Measurements from ENCODE around the gene CALHM3.

The CALHM3 gene

DNA sequence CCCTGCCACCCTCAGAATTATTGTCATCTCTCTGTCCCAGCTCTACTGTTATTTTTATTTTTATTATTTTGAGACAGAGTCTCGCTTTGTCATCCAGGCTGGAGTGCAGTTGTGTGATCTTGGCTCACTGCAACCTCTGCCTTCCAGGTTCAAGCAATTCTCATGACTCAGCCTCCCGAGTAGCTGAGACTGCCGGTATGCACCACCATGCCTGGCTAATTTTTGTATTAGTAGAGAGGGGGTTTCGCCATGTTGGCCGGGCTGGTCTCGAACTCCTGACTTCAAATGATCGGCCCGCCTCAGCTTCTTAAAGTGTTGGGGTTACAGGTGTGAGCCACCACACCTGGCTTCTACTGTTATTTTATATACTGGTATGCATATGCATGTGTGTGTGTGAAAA, 37.8 kb downstream of the CALHM3 start:
- H3K9me3 ChIP-seq (ENCODE audit: control insufficient read depth, low read length), result no peaks in the 10 kb centered on the region
- peaks cover 3% of the 10 kb centered on the region for H3K36me3 ChIP-seq (ENCODE audit: control insufficient read depth, insufficient read depth, low read length)
- no peaks in the 10 kb centered on the region for H3K4me1 ChIP-seq (ENCODE audit: control insufficient read depth, insufficient read depth, low read length)
- no peaks in the 10 kb centered on the region for H3K27me3 ChIP-seq (ENCODE audit: control insufficient read depth, insufficient read depth, low read length)
- H3K9ac ChIP-seq (ENCODE audit: low read length), result no peak overlapping the region
- no peak overlapping the region for H3K4me3 ChIP-seq (ENCODE audit: low read length)

DNA sequence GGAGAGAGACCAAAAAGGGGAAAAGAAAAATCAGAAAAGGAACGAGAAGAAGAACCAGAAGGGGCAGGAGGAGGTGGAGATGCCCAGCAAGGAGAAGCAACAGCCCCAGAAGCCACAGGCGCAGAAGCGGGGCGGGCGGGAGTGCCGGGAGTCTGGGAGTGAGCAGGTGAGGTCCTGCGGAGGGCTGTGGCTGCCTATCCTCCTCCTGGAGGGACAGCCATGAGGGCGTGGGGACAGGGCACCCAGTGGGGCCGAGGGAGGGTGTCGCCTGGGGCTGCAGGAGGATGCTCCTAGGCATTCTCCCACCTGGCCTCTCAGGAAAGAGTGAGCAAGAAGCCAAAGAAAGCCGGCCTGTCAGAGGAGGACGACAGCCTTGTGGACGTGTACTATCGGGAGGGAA, 38.6 kb downstream of the CALHM3 start:
- H3K9ac ChIP-seq (ENCODE audit: low read length), result no peak overlapping the region
- no peak overlapping the region for H3K4me3 ChIP-seq (ENCODE audit: low read length)
- no peaks in the 10 kb centered on the region for H3K9me3 ChIP-seq (ENCODE audit: control insufficient read depth, low read length)
- H3K27me3 ChIP-seq (ENCODE audit: control insufficient read depth, insufficient read depth, low read length), result no peaks in the 10 kb centered on the region
- peaks cover 3% of the 10 kb centered on the region for H3K36me3 ChIP-seq (ENCODE audit: control insufficient read depth, insufficient read depth, low read length)
- no peaks in the 10 kb centered on the region for H3K4me1 ChIP-seq (ENCODE audit: control insufficient read depth, insufficient read depth, low read length)

DNA sequence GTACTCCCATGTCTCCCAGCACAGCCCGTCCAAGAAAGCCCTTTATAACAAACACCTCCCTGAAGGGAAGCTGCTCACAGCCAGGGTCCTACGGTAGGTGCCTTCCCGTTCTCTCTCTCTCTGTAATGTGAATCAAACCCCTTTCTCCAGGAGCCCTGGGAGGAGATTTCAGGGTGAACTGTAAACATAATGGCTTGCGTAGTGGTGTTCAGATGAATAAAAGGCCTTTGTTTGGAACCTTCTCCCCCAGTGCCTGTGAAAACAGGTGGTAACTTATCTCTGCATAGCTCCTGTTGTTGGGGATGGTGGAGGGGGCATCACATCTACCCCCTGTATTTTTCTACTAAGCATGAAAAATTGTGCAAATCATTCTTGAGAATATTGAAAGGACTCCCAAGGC, 39.3 kb downstream of the CALHM3 start:
- Histone ChIP-seq H3K36me3 (ENCODE audit: control insufficient read depth, insufficient read depth, low read length) (peaks cover 3% of the 10 kb centered on the region), H3K4me3 (ENCODE audit: low read length) (no peak overlapping the region), H3K4me1 (ENCODE audit: control insufficient read depth, insufficient read depth, low read length) (no peaks in the 10 kb centered on the region), H3K9ac (ENCODE audit: low read length) (no peak overlapping the region), H3K27me3 (ENCODE audit: control insufficient read depth, insufficient read depth, low read length) (no peaks in the 10 kb centered on the region), H3K9me3 (ENCODE audit: control insufficient read depth, low read length) (no peaks in the 10 kb centered on the region)

DNA sequence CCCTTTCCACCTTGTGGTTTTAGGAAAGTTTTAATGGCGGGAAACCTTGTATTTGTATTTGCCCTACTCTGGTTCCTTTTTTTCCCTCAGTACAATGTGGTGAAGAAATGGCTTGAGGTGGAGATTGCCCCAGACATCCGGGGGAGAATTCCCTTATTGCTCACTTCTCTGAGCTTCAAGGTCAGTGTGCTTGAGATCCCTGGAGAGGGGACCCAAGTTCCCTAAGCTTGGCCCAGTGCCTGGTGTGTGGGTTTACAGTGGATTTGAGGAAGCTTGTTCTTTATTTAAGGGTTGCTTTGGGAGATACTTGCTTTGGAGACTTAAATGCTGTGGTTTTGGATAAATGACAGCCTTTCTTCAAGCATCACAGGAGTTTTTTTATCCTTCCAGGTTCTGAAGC, 45.2 kb downstream of the CALHM3 start:
- H3K4me1 ChIP-seq (ENCODE audit: control insufficient read depth, insufficient read depth, low read length), result peaks cover 5% of the 10 kb centered on the region
- H3K36me3 ChIP-seq (ENCODE audit: control insufficient read depth, insufficient read depth, low read length), result peaks cover 20% of the 10 kb centered on the region
- no peaks in the 10 kb centered on the region for H3K27me3 ChIP-seq (ENCODE audit: control insufficient read depth, insufficient read depth, low read length)
- no peak overlapping the region for H3K9ac ChIP-seq (ENCODE audit: low read length)
- H3K4me3 ChIP-seq (ENCODE audit: low read length), result no peak overlapping the region
- H3K9me3 ChIP-seq (ENCODE audit: control insufficient read depth, low read length), result no peaks in the 10 kb centered on the region

DNA sequence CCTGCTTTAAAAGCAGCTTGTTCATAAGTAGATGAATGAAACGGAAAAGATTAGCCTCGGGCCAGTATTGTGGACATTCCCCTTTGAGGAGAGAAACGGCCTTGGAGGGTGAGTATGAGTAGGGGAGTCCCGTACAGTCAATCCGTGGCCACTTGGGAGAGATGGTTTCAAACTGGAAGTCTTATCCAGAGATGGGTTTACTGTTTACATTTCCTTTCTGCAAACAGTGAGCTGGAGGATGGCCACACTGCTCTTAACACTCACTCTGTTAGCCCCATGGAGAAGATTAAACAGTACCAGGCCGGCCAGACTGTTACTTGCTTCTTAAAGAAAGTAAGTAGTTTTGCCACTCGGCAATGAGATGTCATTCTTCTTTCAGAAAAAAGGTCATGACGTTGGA, 47.1 kb downstream of the CALHM3 start:
- Histone ChIP-seq H3K36me3 (ENCODE audit: control insufficient read depth, insufficient read depth, low read length) (peaks cover 16% of the 10 kb centered on the region), H3K27me3 (ENCODE audit: control insufficient read depth, insufficient read depth, low read length) (no peaks in the 10 kb centered on the region), H3K9me3 (ENCODE audit: control insufficient read depth, low read length) (no peaks in the 10 kb centered on the region), H3K9ac (ENCODE audit: low read length) (no peak overlapping the region), H3K4me3 (ENCODE audit: low read length) (no peak overlapping the region), H3K4me1 (ENCODE audit: control insufficient read depth, insufficient read depth, low read length) (peaks cover 5% of the 10 kb centered on the region)

DNA sequence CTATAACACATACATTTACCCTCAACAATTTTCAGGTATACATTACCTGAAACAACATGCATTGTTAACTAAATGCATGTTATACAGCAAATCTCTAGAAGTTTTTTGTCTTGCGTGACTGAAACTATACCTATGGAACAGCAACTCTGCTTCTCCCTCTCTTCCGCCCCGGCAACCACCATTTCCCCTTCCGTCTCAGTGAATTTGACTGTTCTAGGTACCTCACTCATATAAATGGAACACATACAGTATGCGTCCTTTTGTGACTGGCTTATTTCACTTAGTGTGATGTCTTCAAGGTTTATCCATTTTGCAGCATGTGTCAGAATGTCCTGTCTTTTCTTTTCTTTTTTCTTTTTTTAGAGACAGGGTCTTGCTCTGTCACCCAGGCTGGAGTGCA, 49.4 kb downstream of the CALHM3 start:
- Histone ChIP-seq H3K4me1 (ENCODE audit: control insufficient read depth, insufficient read depth, low read length) (peaks cover 5% of the 10 kb centered on the region), H3K27me3 (ENCODE audit: control insufficient read depth, insufficient read depth, low read length) (no peaks in the 10 kb centered on the region), H3K9me3 (ENCODE audit: control insufficient read depth, low read length) (no peaks in the 10 kb centered on the region), H3K36me3 (ENCODE audit: control insufficient read depth, insufficient read depth, low read length) (peaks cover 22% of the 10 kb centered on the region), H3K9ac (ENCODE audit: low read length) (no peak overlapping the region), H3K4me3 (ENCODE audit: low read length) (no peak overlapping the region)

DNA sequence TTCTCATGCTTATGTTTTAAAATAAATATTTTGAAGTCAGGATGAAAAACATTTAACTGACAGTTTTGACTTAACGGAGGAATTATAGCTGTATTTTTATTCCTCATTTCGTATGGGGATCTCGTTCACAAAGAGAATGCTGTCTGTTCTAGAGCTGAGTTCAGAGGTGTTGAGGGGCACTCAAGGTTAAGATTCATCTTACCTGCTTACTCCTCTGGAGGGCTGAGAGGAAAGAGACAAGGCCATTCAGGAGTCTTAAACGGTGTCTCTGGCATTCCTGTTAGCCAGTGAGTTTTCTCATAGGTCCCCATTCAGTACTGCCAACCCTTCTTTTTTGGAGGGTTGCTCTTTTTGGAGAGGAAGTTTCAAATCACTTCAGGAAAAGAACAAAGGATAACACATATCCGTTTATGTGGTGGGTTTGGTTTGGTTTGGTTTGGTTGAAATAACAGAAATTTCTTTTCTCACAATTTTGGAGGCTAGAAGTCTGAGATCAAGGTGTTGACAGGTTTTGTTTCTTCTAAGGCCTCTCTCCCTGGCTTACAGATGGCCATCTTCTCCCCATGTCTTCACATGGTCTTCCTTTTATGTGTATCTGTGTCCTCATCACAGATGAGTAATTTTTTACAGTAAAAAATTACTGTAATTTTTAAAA, 49.9 kb downstream of the CALHM3 start:
- H3K4me3 ChIP-seq (ENCODE audit: low read length), result no peak overlapping the region
- H3K36me3 ChIP-seq (ENCODE audit: control insufficient read depth, insufficient read depth, low read length), result peaks cover 16% of the 10 kb centered on the region
- no peak overlapping the region for H3K9ac ChIP-seq (ENCODE audit: low read length)
- no peaks in the 10 kb centered on the region for H3K9me3 ChIP-seq (ENCODE audit: control insufficient read depth, low read length)
- no peaks in the 10 kb centered on the region for H3K27me3 ChIP-seq (ENCODE audit: control insufficient read depth, insufficient read depth, low read length)
- H3K4me1 ChIP-seq (ENCODE audit: control insufficient read depth, insufficient read depth, low read length), result peaks cover 5% of the 10 kb centered on the region

DNA sequence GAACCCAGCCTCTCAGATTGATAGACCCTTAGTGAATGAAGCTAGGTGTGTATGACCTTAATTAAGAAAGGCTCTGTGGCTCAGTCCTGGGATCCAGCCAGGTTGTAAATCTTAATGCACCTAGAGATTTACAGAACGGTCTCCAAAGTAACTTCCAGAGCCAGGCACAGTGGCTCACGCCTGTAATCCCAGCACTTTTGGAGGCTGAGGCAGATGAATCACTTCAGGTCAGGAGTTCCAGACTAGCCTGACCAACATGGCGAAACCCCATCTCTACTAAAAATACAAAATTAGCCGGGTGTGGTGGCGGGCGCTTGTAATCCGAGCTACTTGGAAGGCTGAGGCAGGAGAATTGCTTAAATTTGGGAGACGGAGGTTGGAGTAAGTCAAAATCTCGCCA, 51.2 kb downstream of the CALHM3 start:
- Histone ChIP-seq H3K4me1 (ENCODE audit: control insufficient read depth, insufficient read depth, low read length) (peaks cover 5% of the 10 kb centered on the region), H3K9ac (ENCODE audit: low read length) (no peak overlapping the region), H3K4me3 (ENCODE audit: low read length) (no peak overlapping the region), H3K9me3 (ENCODE audit: control insufficient read depth, low read length) (no peaks in the 10 kb centered on the region), H3K27me3 (ENCODE audit: control insufficient read depth, insufficient read depth, low read length) (no peaks in the 10 kb centered on the region), H3K36me3 (ENCODE audit: control insufficient read depth, insufficient read depth, low read length) (peaks cover 13% of the 10 kb centered on the region)

DNA sequence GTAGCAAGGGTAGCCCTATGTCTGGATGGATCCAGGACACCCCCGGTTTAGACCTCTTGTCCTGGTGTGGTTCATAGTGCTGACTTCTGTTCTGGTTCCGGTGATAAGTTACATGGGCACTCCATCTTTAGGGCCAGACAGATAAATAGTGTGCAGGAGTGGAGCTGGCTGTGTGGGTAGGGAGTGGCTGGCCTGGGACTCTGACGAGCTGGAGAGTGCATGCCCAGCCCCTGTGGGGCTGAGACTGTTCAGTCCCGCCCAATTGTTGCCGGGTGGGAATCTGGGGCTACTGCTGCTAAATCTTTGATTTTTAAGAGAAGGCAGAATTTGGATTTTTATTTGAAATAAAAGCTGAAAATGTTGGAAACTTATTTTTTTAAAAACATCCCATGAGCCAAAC, 55.3 kb downstream of the CALHM3 start:
- H3K4me3 ChIP-seq (ENCODE audit: low read length), result no peak overlapping the region
- H3K36me3 ChIP-seq (ENCODE audit: control insufficient read depth, insufficient read depth, low read length), result peaks cover 14% of the 10 kb centered on the region

More for the DNA sequence above, 55.3 kb downstream of the CALHM3 start:
- H3K9me3 ChIP-seq (ENCODE audit: control insufficient read depth, low read length), result no peaks in the 10 kb centered on the region
- H3K27me3 ChIP-seq (ENCODE audit: control insufficient read depth, insufficient read depth, low read length), result no peaks in the 10 kb centered on the region
- no peaks in the 10 kb centered on the region for H3K4me1 ChIP-seq (ENCODE audit: control insufficient read depth, insufficient read depth, low read length)
- H3K9ac ChIP-seq (ENCODE audit: low read length), result no peak overlapping the region
